Measurements from ENCODE around the gene CHST11. TPM values are rescaled to one million over a fixed set of nuclear protein-coding genes. Genes with fewer than 3 reads are reported as not detected.

CHST11 gene
- total RNA-seq, 1 donor from 2014 or later, result 7.7 TPM

DNA sequence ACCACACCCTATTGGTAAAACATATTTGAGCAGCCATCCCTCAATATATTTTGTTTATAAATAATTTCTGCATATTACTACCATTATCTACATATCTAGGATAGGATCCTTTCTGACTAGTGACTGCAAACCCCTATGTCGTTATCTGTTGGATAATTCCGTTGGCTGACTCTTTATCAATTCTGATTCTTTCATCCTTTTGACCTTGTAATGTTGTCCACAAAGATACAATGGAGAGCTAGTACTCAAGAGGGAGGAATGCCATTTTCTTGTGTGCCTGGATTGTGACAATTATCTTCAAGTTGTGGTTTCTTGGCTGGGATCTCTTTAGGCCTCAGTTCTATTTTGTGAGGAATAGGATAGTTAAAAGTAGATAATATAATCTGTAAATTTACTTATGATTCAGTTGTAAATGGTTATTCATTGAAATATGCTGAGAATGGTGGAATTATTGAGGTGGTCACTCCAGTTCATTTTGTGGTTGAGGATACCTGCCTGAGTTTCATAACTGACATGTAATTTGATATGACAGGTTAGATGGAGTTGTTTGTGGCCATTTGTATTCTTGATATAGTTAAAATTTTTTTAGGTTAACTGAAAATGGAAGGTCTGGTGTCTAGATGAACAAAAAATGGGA, 10.1 kb downstream of the CHST11 start:
- H3K27me3 ChIP-seq, result no peaks in the 10 kb centered on the region
- H3K9ac ChIP-seq, result no peak overlapping the region
- no peaks in the 10 kb centered on the region for H3K4me1 ChIP-seq
- H3F3A ChIP-seq (ENCODE audit: low read depth), result no peaks in the 10 kb centered on the region
- no peak overlapping the region for H3K27ac ChIP-seq
- peaks cover 66% of the 10 kb centered on the region for H4K20me1 ChIP-seq (ENCODE audit: low read depth)
- no peaks in the 10 kb centered on the region for H3K36me3 ChIP-seq
- Mint-ChIP-seq H3K4me1 (peaks cover 6% of the 10 kb centered on the region), H3K27me3 (ENCODE audit: insufficient read depth, low read depth) (peaks cover 4% of the 10 kb centered on the region), H3K9me3 (no peaks in the 10 kb centered on the region), H3K4me3 (no peak overlapping the region), H3K27ac (no peak overlapping the region), H3K36me3 (peaks cover 17% of the 10 kb centered on the region)
- H3K4me2 ChIP-seq, result no peak overlapping the region
- no peak overlapping the region for H2AFZ ChIP-seq (replicated peaks)
- no peak for DNase-seq (ENCODE audit: low spot score)
- peaks cover 48% of the 10 kb centered on the region for H3K79me2 ChIP-seq (ENCODE audit: low read depth)
- no peaks in the 10 kb centered on the region for H3K9me3 ChIP-seq (ENCODE audit: low read depth)
- TF ChIP-seq, protein P1, sequence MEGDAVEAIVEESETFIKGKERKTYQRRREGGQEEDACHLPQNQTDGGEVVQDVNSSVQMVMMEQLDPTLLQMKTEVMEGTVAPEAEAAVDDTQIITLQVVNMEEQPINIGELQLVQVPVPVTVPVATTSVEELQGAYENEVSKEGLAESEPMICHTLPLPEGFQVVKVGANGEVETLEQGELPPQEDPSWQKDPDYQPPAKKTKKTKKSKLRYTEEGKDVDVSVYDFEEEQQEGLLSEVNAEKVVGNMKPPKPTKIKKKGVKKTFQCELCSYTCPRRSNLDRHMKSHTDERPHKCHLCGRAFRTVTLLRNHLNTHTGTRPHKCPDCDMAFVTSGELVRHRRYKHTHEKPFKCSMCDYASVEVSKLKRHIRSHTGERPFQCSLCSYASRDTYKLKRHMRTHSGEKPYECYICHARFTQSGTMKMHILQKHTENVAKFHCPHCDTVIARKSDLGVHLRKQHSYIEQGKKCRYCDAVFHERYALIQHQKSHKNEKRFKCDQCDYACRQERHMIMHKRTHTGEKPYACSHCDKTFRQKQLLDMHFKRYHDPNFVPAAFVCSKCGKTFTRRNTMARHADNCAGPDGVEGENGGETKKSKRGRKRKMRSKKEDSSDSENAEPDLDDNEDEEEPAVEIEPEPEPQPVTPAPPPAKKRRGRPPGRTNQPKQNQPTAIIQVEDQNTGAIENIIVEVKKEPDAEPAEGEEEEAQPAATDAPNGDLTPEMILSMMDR (IDR thresholded peaks at IDR 0.05), result no peak
- TF ChIP-seq EZH2 (IDR thresholded peaks at IDR 0.05) (no peak), EZH2phosphoT487 (IDR thresholded peaks at IDR 0.05) (no peak)
- H3K4me3 ChIP-seq, result no peak overlapping the region

DNA sequence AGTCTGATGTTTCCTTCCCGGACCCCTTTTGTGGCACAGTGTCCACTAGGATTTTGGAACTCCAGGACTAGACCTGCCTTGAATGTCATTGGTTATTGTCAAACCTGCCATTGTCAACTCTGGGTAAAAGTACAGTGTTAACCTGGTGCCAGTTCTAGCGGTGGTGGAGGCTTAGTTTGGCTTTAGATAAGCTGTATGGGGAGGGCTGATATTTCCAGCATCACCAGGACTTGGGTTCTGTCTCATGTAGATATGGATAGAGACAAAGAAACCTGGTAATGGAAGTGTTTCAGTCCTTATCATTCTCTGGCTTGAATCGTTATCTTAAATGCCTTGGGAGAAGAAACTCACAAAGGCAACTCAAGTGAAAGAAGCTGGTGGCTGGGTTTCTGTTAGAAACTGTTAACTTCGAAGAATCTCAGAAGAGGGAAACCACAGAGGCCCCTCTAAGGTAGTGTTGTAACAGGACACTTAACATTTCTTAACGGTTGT, 10.6 kb downstream of the CHST11 start:
- DNase-seq (ENCODE audit: low spot score), result no peak
- Histone ChIP-seq H3K27me3 (no peaks in the 10 kb centered on the region), H3K4me1 (no peaks in the 10 kb centered on the region), H3K79me2 (ENCODE audit: low read depth) (peaks cover 42% of the 10 kb centered on the region), H3K27ac (no peak overlapping the region), H3K4me2 (no peak overlapping the region), H3K36me3 (no peaks in the 10 kb centered on the region), H3K9me3 (ENCODE audit: low read depth) (no peaks in the 10 kb centered on the region), H3F3A (ENCODE audit: low read depth) (no peaks in the 10 kb centered on the region), H4K20me1 (ENCODE audit: low read depth) (peaks cover 67% of the 10 kb centered on the region), H2AFZ (replicated peaks) (no peak overlapping the region), H3K9ac (no peak overlapping the region), H3K4me3 (no peak overlapping the region)
- TF ChIP-seq, protein P1 (IDR thresholded peaks at IDR 0.05), result no peak
- TF ChIP-seq EZH2 (IDR thresholded peaks at IDR 0.05) (no peak), EZH2phosphoT487 (IDR thresholded peaks at IDR 0.05) (no peak)
- Mint-ChIP-seq H3K27ac (no peak overlapping the region), H3K4me1 (peaks cover 9% of the 10 kb centered on the region), H3K27me3 (ENCODE audit: insufficient read depth, low read depth) (peaks cover 4% of the 10 kb centered on the region), H3K9me3 (no peaks in the 10 kb centered on the region), H3K4me3 (no peak overlapping the region), H3K36me3 (peaks cover 16% of the 10 kb centered on the region)

DNA sequence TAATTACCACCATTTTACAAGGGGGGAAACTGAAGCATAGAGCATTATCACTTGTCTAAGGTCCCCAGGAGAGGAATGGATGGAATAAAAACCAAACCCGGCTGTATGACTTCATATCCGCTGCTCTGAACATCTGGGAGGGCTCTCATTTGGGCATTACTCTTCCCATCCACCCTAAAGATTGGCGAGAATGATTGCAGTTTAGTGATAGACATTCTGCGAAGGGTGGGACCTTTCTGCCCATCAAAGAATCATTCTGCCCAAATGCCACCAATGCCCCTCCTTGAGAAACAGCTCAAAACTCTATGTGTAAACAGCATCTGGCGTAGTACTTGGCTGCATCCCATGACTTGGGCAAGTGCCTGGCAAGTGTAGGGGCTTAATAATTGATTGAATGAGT, 11.6 kb downstream of the CHST11 start:
- no peaks in the 10 kb centered on the region for H3K9me3 ChIP-seq (ENCODE audit: low read depth)
- H3K4me1 Mint-ChIP-seq, result peaks cover 15% of the 10 kb centered on the region
- peaks cover 5% of the 10 kb centered on the region for H3K4me1 ChIP-seq
- peaks cover 7% of the 10 kb centered on the region for H3F3A ChIP-seq (ENCODE audit: low read depth)
- H2AFZ ChIP-seq (replicated peaks), result no peak overlapping the region
- no peak overlapping the region for H3K9ac ChIP-seq
- peaks cover 69% of the 10 kb centered on the region for H4K20me1 ChIP-seq (ENCODE audit: low read depth)
- no peak overlapping the region for H3K4me3 ChIP-seq
- H3K4me2 ChIP-seq, result no peak overlapping the region
- no peak overlapping the region for H3K4me3 Mint-ChIP-seq
- no peaks in the 10 kb centered on the region for H3K27me3 ChIP-seq
- no peaks in the 10 kb centered on the region for H3K36me3 ChIP-seq
- no peaks in the 10 kb centered on the region for H3K9me3 Mint-ChIP-seq
- H3K36me3 Mint-ChIP-seq, result peaks cover 13% of the 10 kb centered on the region
- H3K79me2 ChIP-seq (ENCODE audit: low read depth), result peaks cover 41% of the 10 kb centered on the region
- no peak for DNase-seq (ENCODE audit: low spot score)
- TF ChIP-seq EZH2phosphoT487 (IDR thresholded peaks at IDR 0.05) (no peak), EZH2 (IDR thresholded peaks at IDR 0.05) (no peak)
- TF ChIP-seq, protein P1 (IDR thresholded peaks at IDR 0.05), result no peak
- no peak overlapping the region for H3K27ac Mint-ChIP-seq
- no peak overlapping the region for H3K27ac ChIP-seq
- peaks cover 7% of the 10 kb centered on the region for H3K27me3 Mint-ChIP-seq (ENCODE audit: insufficient read depth, low read depth)

All from neural progenitor cell (in vitro differentiated cells).